D341Med (cell line): ENCODE measurements around the gene B4GALT7.

ENCODE experiments used
- DNase-seq: peaks from one replicate; pipeline ENCODE4 v3.0.0; 2012; ENCODE audit warnings: low spot score

The B4GALT7 gene

GRCh38 chr5:177593511-177593910 lies 6.4 kb upstream of the B4GALT7 start:
- DNase-seq = no peak

GRCh38 chr5:177594071-177594470 lies 5.9 kb upstream of the B4GALT7 start:
- DNase-seq = no peak

- no peak for DNase-seq
Observed at GRCh38 chr5:177595026-177595585, 4.8 kb upstream of the B4GALT7 start.

- no peak for DNase-seq
Observed at GRCh38 chr5:177595991-177596774, 3.7 kb upstream of the B4GALT7 start.

GRCh38 chr5:177596775-177597238 lies 3.1 kb upstream of the B4GALT7 start:
- DNase-seq = no peak

- DNase-seq = no peak
Observed at GRCh38 chr5:177598477-177598876, 1.5 kb upstream of the B4GALT7 start.

GRCh38 chr5:177600508-177601018 lies 631 bp downstream of the B4GALT7 start:
- DNase-seq = no peak

GRCh38 chr5:177601126-177601525 lies 1.2 kb downstream of the B4GALT7 start:
- DNase-seq = no peak

- DNase-seq = peak; percentile 45
Observed at GRCh38 chr5:177601577-177602457, 1.9 kb downstream of the B4GALT7 start.

GRCh38 chr5:177602458-177602830 lies 2.5 kb downstream of the B4GALT7 start:
- DNase-seq = no peak

GRCh38 chr5:177603631-177604030 lies 3.7 kb downstream of the B4GALT7 start:
- no peak for DNase-seq

- no peak for DNase-seq
Observed at GRCh38 chr5:177604116-177604521, 4.2 kb downstream of the B4GALT7 start.

- DNase-seq = no peak
Observed at GRCh38 chr5:177604656-177605055, 4.7 kb downstream of the B4GALT7 start.

- no peak for DNase-seq
Observed at GRCh38 chr5:177605078-177605477, 5.1 kb downstream of the B4GALT7 start.

GRCh38 chr5:177605667-177606066 lies 5.7 kb downstream of the B4GALT7 start:
- DNase-seq = no peak

- no peak for DNase-seq
Observed at GRCh38 chr5:177606071-177607051, 6.4 kb downstream of the B4GALT7 start.

GRCh38 chr5:177607115-177607451 lies 7.2 kb downstream of the B4GALT7 start:
- DNase-seq = no peak

GRCh38 chr5:177607452-177608192 lies 7.7 kb downstream of the B4GALT7 start:
- peak; percentile 92 for DNase-seq

GRCh38 chr5:177608243-177609075 lies 8.5 kb downstream of the B4GALT7 start:
- no peak for DNase-seq
